Measurements from ENCODE around the gene FLAD1.
A peak's percentile ranks its signal among the peaks of the same experiment; 100 is the strongest.
"Not testable (repeated sequence)": the region's sequence is repeated elsewhere in the genome, so short reads cannot be mapped to it uniquely, and the experiment has no call there.

The FLAD1 gene

GRCh38 chr1:154967331-154967950 lies 15.7 kb upstream of the FLAD1 start:
- no peak for DNase-seq (ENCODE audit: low read depth in 1 of 2, low spot score in 1 of 2)

GRCh38 chr1:154968731-154969130 lies 14.4 kb upstream of the FLAD1 start:
- no peak for DNase-seq (ENCODE audit: low read depth in 1 of 2, low spot score in 1 of 2)

GRCh38 chr1:154969246-154969645 lies 13.9 kb upstream of the FLAD1 start:
- no peak for DNase-seq (ENCODE audit: low read depth in 1 of 2, low spot score in 1 of 2)

GRCh38 chr1:154969860-154970452 lies 13.2 kb upstream of the FLAD1 start:
- DNase-seq (ENCODE audit: low read depth in 1 of 2, low spot score in 1 of 2), result no peak

- no peak for DNase-seq (ENCODE audit: low read depth in 1 of 2, low spot score in 1 of 2)
Measured at GRCh38 chr1:154970631-154971340, 12.4 kb upstream of the FLAD1 start, which contains the start of gene SHC1. TSS of gene SHC1 (minus strand) at chr1:154970747. CDS start at chr1:154970526, 221 bp downstream.

- DNase-seq (ENCODE audit: low read depth in 1 of 2, low spot score in 1 of 2), result no peak
Measured at GRCh38 chr1:154971341-154971998, 11.7 kb upstream of the FLAD1 start.

GRCh38 chr1:154972213-154972516 lies 11.0 kb upstream of the FLAD1 start:
- DNase-seq (ENCODE audit: low read depth in 1 of 2, low spot score in 1 of 2), result no peak

GRCh38 chr1:154972517-154973343 lies 10.4 kb upstream of the FLAD1 start:
- no peak for DNase-seq (ENCODE audit: low read depth in 1 of 2, low spot score in 1 of 2)

GRCh38 chr1:154973344-154974101 lies 9.6 kb upstream of the FLAD1 start:
- peak; percentile 81 to 83 for DNase-seq (ENCODE audit: low read depth in 1 of 2, low spot score in 1 of 2)

- peak; percentile 90 to 93 for DNase-seq (ENCODE audit: low read depth in 1 of 2, low spot score in 1 of 2)
Measured at GRCh38 chr1:154974102-154974807, 8.9 kb upstream of the FLAD1 start, which contains the start of gene CKS1B. TSS of gene CKS1B (plus strand) at chr1:154974681. CDS start at chr1:154974746, 65 bp downstream.

GRCh38 chr1:154974808-154975408 lies 8.2 kb upstream of the FLAD1 start:
- peak; percentile 86 to 90 for DNase-seq (ENCODE audit: low read depth in 1 of 2, low spot score in 1 of 2)

- DNase-seq (ENCODE audit: low read depth in 1 of 2, low spot score in 1 of 2), result peak in 1 of 2 donors; percentile 38
Measured at GRCh38 chr1:154975409-154976059, 7.6 kb upstream of the FLAD1 start.

GRCh38 chr1:154977762-154978161 lies 5.4 kb upstream of the FLAD1 start:
- not testable (repeated sequence) for DNase-seq (ENCODE audit: low read depth in 1 of 2, low spot score in 1 of 2)

- DNase-seq (ENCODE audit: low read depth in 1 of 2, low spot score in 1 of 2), result no peak
Measured at GRCh38 chr1:154978360-154978759, 4.8 kb upstream of the FLAD1 start.

GRCh38 chr1:154982341-154982740 lies 803 bp upstream of the FLAD1 start:
- no peak for DNase-seq (ENCODE audit: low read depth in 1 of 2, low spot score in 1 of 2)

GRCh38 chr1:154983776-154984466 lies 777 bp downstream of the FLAD1 start:
- no peak for DNase-seq (ENCODE audit: low read depth in 1 of 2, low spot score in 1 of 2)

- not testable (repeated sequence) for DNase-seq (ENCODE audit: low read depth in 1 of 2, low spot score in 1 of 2)
Measured at GRCh38 chr1:154986736-154987135, 3.6 kb downstream of the FLAD1 start.

- DNase-seq (ENCODE audit: low read depth in 1 of 2, low spot score in 1 of 2), result no peak
Measured at GRCh38 chr1:154987326-154987725, 4.2 kb downstream of the FLAD1 start.

Data from activated T-helper 1 cell treated with anti-CD3 and anti-CD28 coated beads, Interleukin-2, amount 50 U/mL, for 16 hours (primary cell).